Measurements from ENCODE around the gene BCR.

The BCR gene

GRCh38 chr22:23152238-23153114, 27.8 kb upstream of the BCR start:
- no peak for DNase-seq

- no peak for DNase-seq
Measured at GRCh38 chr22:23153994-23154393, 26.3 kb upstream of the BCR start.

- DNase-seq: no peak
Measured at GRCh38 chr22:23154461-23154860, 25.8 kb upstream of the BCR start.

GRCh38 chr22:23155143-23155542, 25.2 kb upstream of the BCR start:
- no peak for DNase-seq

- DNase-seq: no peak
Measured at GRCh38 chr22:23155831-23156230, 24.5 kb upstream of the BCR start.

- no peak for DNase-seq
Measured at GRCh38 chr22:23156286-23156685, 24.0 kb upstream of the BCR start.

- no peak for DNase-seq
Measured at GRCh38 chr22:23157560-23158515, 22.5 kb upstream of the BCR start.

GRCh38 chr22:23158516-23159290, 21.6 kb upstream of the BCR start:
- no peak for DNase-seq

DNA sequence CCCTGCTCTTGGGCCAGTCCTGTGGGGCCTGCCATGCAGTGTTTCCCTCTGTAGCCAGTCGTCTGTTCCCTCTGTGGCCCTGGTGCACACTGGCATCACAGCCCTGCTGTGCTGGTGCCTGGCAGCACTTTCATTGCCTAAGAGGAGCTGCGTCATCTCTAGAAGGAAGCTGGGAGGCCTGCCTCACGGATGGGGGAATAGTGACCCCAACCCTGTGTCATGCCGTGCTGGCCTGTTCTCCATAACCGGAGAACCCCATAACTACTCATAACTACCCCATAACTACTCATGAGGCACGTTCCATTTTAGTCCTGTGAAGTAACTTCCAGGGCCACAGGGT, 21.0 kb upstream of the BCR start:
- no peak for DNase-seq

GRCh38 chr22:23161029-23161428, 19.3 kb upstream of the BCR start:
- no peak for DNase-seq

DNA sequence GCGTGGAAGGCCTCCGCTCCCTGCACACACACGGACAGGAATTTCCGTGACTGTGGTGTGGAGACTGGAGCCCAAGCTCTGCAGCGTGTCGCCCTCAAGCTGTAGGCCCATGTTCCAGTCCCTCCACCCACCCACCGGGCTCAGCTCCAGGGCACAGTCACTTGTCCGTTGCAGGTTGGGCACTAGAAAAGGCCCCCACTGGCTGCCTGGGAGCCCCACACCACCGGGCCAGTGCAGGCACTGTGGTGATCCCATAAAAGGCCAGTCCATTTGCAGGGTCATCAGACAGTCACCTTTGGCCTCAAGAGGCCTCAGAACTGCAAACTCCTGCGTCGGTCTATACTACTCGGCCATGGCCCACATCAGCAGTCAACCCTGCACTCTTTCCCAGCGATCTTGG, 18.7 kb upstream of the BCR start:
- no peak for DNase-seq

DNA sequence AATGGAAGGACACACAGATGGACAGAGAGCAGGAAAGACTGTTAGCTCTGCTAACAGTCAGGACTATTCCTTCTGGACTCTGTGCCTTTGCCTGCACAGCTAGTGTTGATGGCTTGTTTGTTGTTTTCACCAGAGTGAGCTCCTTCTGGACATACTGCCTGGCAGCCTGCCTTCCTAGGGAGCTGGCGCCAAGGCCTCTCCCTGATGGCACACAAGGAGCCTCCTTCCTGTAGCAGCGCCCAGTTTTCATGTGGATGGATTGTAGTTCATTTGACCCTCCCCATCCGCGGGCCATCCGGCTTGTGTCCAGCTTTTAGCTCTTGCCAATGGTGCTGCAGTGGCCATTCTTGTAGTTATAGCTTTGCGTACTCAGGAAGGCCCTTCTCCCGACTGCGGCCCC, 16.6 kb upstream of the BCR start:
- no peak for DNase-seq

DNA sequence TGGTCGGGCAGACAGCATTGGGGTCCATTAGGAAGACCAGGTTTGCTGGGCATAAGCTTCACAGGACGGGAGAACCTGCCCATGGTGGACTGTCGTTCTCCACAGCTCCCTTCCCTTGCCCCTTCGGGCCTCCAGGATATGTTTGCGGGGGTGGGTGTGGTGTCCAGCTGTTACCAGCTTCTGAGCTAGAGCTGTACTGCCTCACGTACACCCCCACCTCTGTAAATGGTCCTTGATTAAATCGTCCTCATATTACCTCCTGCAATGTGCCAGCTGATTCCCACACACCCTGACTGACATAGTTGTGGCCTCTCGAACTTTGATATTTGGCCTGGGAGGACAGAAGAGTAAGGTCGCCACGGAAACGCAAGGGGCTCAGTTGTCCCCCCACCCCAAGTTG, 16.2 kb upstream of the BCR start:
- DNase-seq: no peak

- DNase-seq: no peak
Measured at GRCh38 chr22:23166042-23166831, 14.1 kb upstream of the BCR start.

GRCh38 chr22:23166841-23167616, 13.3 kb upstream of the BCR start:
- DNase-seq: no peak

GRCh38 chr22:23168391-23169042, 11.8 kb upstream of the BCR start:
- DNase-seq: no peak

DNA sequence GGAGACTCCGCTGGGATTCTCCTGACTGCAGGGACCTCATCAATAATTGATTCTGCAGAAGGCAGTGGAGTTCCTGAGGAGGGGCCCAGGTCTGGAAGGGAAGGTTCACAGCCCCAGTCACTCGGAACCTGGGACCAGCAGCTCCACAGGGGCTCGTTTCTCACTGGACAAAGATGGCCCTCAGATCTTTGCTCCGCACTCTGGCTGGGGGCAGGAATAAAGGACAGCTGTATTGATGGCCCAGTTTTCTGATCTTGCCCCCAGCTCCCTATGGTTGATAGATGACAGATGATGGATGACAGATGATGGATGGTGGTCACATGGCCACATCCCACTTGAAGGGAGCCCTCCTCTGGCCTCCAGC, 11.3 kb upstream of the BCR start:
- DNase-seq: no peak

- no peak for DNase-seq
Measured at GRCh38 chr22:23175817-23176644, 4.3 kb upstream of the BCR start.

- no peak for DNase-seq
Measured at GRCh38 chr22:23176645-23177027, 3.7 kb upstream of the BCR start.

DNA sequence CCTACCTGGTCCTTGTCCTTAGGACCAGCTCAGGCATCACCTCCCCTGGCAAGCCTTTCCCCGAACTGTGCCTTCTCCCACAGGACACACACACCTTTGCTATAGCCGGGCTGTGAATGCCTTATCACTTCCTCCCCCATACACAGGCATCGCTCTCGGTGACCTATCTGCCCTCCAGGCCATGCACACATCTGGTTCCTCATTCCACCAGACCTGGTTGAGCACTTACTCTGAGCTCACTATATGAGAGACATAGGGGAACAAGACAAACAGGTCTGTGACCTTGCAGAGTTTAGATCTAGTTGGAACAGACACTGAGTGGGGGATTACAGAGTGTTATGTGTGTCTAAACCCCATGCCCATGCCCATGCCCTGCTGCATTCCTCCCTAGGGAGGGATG, 3.1 kb upstream of the BCR start:
- DNase-seq: no peak
